Cardiac fibroblast (primary cell): ENCODE measurements around the gene DGKD.

Experiments used
- DNase-seq, 2 donors: peaks; one replicate each; pipeline versions ENCODE4 v3.0.0 to v3.0.0-alpha.2; 2010; ENCODE audit warnings: low read depth in 2 of 2
- H3K4me3 ChIP-seq, 2 donors: replicated peaks in 1 of 2; 1 replicate in 1 of 2; 2 replicates in 1 of 2; pipeline ENCODE4 v1.5.1; 2011; ENCODE audit warnings: low read depth in 2 of 2, low read length in 2 of 2, mild to moderate bottlenecking in 2 of 2, moderate library complexity in 1 of 2
- TF ChIP-seq, protein P1 (sequence below): IDR thresholded peaks from one replicate; pipeline ENCODE4 v1.5.1; 2011; ENCODE audit warnings: low read depth, mild to moderate bottlenecking, low read length, inconsistent platforms

Gene DGKD

DNA sequence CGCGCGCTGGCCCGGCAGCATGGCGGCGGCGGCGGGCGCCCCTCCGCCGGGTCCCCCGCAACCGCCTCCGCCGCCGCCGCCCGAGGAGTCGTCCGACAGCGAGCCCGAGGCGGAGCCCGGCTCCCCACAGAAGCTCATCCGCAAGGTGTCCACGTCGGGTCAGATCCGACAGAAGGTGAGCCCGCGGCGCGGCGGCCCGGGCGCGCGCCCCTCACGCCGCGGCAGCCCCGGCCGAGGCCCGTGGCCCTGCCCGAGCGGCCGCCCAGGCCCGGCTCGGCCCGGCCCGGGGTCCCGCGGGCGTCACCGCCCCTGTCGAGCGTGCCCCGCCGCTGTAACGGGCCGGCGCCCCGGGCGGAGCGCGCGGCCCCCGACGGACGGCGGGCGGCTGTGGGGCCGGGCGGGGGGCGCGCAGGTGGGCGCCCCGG, 218 bp downstream of the DGKD start:
- H3K4me3 ChIP-seq: peak overlapping the region; percentile 72 to 75
- TF ChIP-seq, protein P1, sequence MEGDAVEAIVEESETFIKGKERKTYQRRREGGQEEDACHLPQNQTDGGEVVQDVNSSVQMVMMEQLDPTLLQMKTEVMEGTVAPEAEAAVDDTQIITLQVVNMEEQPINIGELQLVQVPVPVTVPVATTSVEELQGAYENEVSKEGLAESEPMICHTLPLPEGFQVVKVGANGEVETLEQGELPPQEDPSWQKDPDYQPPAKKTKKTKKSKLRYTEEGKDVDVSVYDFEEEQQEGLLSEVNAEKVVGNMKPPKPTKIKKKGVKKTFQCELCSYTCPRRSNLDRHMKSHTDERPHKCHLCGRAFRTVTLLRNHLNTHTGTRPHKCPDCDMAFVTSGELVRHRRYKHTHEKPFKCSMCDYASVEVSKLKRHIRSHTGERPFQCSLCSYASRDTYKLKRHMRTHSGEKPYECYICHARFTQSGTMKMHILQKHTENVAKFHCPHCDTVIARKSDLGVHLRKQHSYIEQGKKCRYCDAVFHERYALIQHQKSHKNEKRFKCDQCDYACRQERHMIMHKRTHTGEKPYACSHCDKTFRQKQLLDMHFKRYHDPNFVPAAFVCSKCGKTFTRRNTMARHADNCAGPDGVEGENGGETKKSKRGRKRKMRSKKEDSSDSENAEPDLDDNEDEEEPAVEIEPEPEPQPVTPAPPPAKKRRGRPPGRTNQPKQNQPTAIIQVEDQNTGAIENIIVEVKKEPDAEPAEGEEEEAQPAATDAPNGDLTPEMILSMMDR: no peak

DNA sequence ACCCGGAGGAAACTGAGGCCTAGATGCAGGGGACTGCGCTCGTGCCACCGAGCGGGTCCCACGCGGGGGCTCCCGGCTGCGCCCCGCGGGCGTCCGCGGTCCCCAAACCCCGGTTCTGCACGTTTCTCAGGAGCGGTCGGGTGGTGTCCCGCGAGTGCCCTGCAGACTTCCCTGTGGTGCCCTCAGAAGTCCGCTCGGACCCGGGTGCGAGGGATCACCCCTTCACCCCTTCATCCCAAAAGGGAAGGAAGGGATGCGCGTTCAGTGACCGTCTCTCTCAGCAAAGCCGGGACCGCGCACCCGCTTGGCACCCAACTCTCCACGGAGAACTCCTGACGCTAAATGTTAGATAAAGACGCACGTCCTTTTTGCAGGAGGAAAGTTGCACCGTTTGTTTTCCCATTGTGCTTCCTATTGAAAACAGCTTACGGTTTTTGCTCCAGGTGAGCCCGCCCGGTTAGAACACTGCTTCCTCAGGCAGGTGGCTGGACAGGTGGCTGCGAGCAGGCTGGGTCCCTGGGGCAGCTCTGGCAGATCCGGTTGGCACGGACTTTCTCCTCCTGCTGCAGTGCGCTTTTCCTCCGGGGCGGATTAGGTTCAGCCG, 779 bp downstream of the DGKD start:
- DNase-seq: peak; percentile 27 to 29
- H3K4me3 ChIP-seq: peak overlapping the region; percentile 72 to 75
- TF ChIP-seq, protein P1: no peak

More for the DNA sequence above, 218 bp downstream of the DGKD start:
- no peak for DNase-seq

DNA sequence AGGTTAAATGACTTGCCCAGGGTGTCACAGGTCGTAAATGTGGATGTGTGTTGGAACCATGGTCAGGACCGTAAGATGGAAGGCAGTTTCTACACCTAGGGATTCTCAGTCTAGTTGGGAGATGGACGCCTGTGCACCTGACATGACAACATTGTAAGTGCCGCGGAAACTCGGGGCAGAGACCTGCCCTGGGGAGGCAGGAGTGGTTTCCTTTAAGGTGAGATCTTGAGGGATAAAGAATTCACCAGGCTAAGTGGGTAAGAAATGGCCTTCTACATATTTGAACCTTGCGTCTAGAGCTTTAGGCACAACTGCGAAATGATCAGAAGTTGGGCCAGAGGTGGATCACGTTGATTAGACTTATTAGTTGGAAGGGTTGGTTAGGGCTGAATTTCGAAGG, 1.6 kb downstream of the DGKD start:
- TF ChIP-seq, protein P1: no peak
- DNase-seq: no peak
- H3K4me3 ChIP-seq: no peak overlapping the region

DNA sequence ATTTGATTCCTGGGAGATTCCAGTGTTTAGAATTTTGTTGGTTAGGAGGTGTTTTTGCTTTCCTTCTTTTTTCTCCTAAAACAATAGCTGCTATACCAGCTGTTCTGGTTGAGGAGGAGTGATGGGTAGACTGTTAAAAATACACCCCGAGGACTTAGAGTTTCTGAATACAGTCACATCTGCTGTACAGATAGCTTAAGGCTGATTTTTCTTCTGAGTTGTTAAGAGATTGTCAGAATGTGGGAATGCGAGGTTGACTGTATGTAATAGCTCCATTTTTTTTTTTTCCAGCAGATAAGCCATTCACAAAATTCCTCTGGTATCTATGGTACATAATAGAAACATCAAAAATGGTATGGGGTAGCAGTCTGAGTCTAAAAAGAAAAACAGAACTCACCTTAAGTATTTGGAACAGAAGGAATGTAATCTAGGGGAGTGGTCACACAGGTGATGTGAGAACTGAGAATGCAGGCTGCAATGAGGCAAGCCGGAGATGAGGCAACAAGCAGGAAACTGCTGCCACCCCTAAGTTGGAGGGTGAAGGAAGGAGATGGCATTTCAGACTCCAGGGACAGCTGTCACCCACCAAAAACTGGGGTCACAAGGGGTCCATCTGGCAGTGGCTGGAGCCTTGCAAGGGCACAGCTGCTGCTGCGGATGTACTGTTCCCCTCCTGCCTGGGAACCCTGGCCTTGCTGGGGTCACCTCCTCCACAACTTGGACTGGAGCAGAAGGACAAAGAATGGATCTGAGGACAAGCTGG, 2.4 kb downstream of the DGKD start:
- TF ChIP-seq, protein P1: no peak
- peak in 1 of 2 donors; percentile 25 for DNase-seq

DNA sequence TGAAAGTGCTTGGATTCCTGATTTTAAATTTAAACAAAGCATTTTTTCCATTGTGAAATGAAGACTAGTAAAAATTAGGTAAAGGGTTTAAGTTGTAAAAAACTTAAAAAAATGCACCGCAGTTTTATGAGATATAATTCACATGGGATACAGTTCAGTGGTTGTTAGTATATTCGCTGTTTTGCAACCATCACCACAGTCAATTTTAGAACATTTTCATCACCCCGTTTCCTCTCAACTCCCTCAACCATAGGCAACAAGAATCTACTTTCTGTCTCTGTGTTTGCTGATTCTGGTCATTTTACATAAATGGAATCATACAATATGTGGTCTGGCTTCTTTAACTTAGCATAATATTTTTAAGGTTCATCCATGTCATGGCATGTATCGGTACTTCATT, 4.0 kb downstream of the DGKD start:
- peak in 1 of 2 donors; percentile 23 for DNase-seq
- TF ChIP-seq, protein P1: no peak
- no peak overlapping the region for H3K4me3 ChIP-seq

More for the DNA sequence above, 2.4 kb downstream of the DGKD start:
- H3K4me3 ChIP-seq: no peak overlapping the region

DNA sequence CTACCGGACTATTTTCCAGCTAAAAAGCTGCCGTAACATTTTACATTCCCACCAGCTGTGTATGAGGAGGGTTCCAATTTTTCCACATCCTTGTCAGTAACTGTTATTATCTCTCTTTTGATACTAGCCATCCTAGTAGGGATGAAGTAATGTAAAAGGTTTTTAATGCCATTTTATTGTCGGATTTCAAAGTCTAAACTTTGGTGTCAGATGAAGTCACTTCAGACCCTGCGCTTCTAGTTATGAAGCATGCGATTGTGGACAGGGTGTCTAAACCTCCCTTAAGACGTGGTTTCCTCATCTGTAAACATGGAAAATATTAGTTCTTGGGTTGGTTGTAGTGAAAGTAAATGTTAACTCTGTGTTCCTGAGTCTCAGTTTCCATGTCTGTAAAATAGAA, 4.7 kb downstream of the DGKD start:
- TF ChIP-seq, protein P1: no peak
- DNase-seq: no peak

More for the DNA sequence above, 4.7 kb downstream of the DGKD start:
- no peak overlapping the region for H3K4me3 ChIP-seq
